Activated CD8-positive, alpha-beta T cell treated with anti-CD3 and anti-CD28 coated beads for 36 hours (primary cell): ENCODE measurements around the gene GPRC5D. TPM values are rescaled to one million over a fixed set of nuclear protein-coding genes. Genes with fewer than 3 reads are reported as not detected.

ENCODE experiments used
- ATAC-seq: fragments of 200-7000 bp; cut with Tn5 transposase; one replicate; pipeline ENCODE4 v1.10.0; 2021; ENCODE audit warnings: mild to moderate bottlenecking, moderate library complexity
- CTCF ChIA-PET: fragments of 350-600 bp; sonication (Branson Sonifier 250); formaldehyde crosslinking; loops from one replicate; lab custom pipeline; 2021; ENCODE audit warnings: antibody characterized with exemption; lab: Charles Lee
- POLR2A ChIA-PET: fragments of 350-600 bp; sonication (Branson Sonifier 250); formaldehyde crosslinking; loops from one replicate; lab custom pipeline; 2021; ENCODE audit warnings: antibody characterized with exemption; lab: Charles Lee
- DNase-seq: peaks from one replicate; pipeline ENCODE4 v3.0.0-alpha.2; 2020
- H3K27ac Mint-ChIP-seq: one replicate; pipeline ENCODE4 v1.8.0; 2021; ENCODE audit warnings: mild to moderate bottlenecking, mixed read lengths
- H3K27me3 Mint-ChIP-seq: one replicate; pipeline ENCODE4 v1.8.0; 2021; ENCODE audit warnings: mixed read lengths
- H3K36me3 Mint-ChIP-seq: one replicate; pipeline ENCODE4 v1.8.0; 2021; ENCODE audit warnings: low read depth, mixed read lengths
- H3K4me1 Mint-ChIP-seq: one replicate; pipeline ENCODE4 v1.8.0; 2021; ENCODE audit warnings: low read depth, mixed read lengths
- H3K4me3 Mint-ChIP-seq: one replicate; pipeline ENCODE4 v1.8.0; 2021; ENCODE audit warnings: mild to moderate bottlenecking, moderate library complexity, mixed read lengths
- H3K9me3 Mint-ChIP-seq: one replicate; pipeline ENCODE4 v1.8.0; 2021; ENCODE audit warnings: mixed read lengths
- intact Hi-C: fragments of 100-400 bp; cut with micrococcal nuclease; formaldehyde crosslinking; loops from one replicate; pipeline ENCODE4 v1.10.0; 2022
- total RNA-seq, 2 experiments: library from RNA; stranded (reverse); gene quantifications; one replicate each; pipeline ENCODE4 v1.2.3, GENCODE V29; 2021
- TF ChIP-seq, protein P1 (sequence below): fragments of 200-600 bp; IDR thresholded peaks from one replicate; pipeline ENCODE4 v1.8.0; 2022; ENCODE audit warnings: antibody characterized with exemption, mild to moderate bottlenecking

GPRC5D gene
- total RNA-seq, 2 experiments from 2014 or later, result not detected

DNA sequence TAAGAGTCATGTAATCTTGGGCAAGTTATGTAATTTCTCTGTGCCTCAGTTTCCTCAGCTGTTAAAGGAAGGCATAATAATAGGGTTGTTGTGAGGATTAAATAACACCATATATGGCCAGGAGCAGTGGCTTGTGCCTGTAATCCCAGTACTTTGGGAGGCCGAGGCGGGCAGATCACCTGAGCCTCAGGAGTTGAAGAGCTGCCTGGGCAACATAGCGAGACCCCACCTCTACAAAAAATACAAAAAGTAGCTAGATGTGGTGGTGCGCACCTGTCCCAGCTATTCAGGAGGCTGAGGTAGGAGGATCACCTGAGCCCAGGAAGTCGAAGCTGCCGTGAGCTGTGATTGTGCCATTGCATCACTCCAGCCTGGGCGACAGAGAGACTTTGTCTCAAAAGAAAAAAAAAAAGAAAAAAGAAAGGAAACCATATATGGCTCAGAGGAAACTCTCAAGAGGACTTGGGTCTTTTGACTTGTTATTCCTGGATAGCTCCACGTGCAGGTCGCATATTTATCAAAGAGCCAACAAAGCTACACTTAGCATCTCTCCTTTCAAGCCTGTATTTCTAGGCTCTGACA lies 53.7 kb downstream of the GPRC5D start:
- TF ChIP-seq, protein P1, sequence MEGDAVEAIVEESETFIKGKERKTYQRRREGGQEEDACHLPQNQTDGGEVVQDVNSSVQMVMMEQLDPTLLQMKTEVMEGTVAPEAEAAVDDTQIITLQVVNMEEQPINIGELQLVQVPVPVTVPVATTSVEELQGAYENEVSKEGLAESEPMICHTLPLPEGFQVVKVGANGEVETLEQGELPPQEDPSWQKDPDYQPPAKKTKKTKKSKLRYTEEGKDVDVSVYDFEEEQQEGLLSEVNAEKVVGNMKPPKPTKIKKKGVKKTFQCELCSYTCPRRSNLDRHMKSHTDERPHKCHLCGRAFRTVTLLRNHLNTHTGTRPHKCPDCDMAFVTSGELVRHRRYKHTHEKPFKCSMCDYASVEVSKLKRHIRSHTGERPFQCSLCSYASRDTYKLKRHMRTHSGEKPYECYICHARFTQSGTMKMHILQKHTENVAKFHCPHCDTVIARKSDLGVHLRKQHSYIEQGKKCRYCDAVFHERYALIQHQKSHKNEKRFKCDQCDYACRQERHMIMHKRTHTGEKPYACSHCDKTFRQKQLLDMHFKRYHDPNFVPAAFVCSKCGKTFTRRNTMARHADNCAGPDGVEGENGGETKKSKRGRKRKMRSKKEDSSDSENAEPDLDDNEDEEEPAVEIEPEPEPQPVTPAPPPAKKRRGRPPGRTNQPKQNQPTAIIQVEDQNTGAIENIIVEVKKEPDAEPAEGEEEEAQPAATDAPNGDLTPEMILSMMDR, result no peak
- CTCF ChIA-PET, result no interaction called here
- H3K9me3 Mint-ChIP-seq, result no peaks in the 10 kb centered on the region
- no peak overlapping the region for H3K4me3 Mint-ChIP-seq
- H3K4me1 Mint-ChIP-seq, result peaks cover 17% of the 10 kb centered on the region
- POLR2A ChIA-PET, result interaction anchor here (1.2 kb wide), 1 partner anchor 136 kb away, joined by 3 read pairs; no protein-coding TSS in a partner anchor
- intact Hi-C loops, result loop anchor here (10.0 kb wide), 1 partner anchor 63 kb away; no protein-coding TSS in a partner anchor
- no peaks in the 10 kb centered on the region for H3K36me3 Mint-ChIP-seq
- no peak for DNase-seq
- ATAC-seq, result no peak
- H3K27ac Mint-ChIP-seq, result no peak overlapping the region
- H3K27me3 Mint-ChIP-seq, result peaks cover 10% of the 10 kb centered on the region

DNA sequence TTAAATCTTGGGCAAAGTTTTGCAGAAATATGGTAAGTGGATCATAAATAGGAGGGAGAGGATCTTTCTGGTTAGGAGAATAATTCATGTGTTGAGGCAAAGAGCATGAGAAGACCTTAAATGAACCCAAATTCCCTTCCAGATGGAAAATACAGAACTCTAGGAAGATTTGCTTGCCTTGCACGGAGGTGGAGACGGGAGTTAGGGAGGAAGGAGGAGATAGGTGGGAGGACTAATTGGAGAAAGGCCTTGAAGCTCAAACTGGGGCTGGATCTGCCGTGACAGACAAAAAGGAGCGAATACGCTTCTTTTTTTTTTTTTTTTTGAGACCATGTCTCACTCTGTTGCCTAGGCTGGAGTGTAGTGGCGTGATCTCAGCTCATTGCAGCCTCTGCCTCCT lies 54.7 kb downstream of the GPRC5D start:
- Mint-ChIP-seq H3K4me1 (peaks cover 17% of the 10 kb centered on the region), H3K9me3 (no peaks in the 10 kb centered on the region), H3K27me3 (peaks cover 16% of the 10 kb centered on the region), H3K4me3 (no peak overlapping the region), H3K36me3 (no peaks in the 10 kb centered on the region), H3K27ac (no peak overlapping the region)
- ATAC-seq, result no peak
- intact Hi-C loops, result loop anchor here (10.0 kb wide), 1 partner anchor 63 kb away; no protein-coding TSS in a partner anchor
- POLR2A ChIA-PET, result no interaction called here
- TF ChIP-seq, protein P1, result no peak
- no peak for DNase-seq
- CTCF ChIA-PET, result interaction anchor here (0.6 kb wide), 1 partner anchor 18 kb away, joined by 3 read pairs; no protein-coding TSS in a partner anchor

DNA sequence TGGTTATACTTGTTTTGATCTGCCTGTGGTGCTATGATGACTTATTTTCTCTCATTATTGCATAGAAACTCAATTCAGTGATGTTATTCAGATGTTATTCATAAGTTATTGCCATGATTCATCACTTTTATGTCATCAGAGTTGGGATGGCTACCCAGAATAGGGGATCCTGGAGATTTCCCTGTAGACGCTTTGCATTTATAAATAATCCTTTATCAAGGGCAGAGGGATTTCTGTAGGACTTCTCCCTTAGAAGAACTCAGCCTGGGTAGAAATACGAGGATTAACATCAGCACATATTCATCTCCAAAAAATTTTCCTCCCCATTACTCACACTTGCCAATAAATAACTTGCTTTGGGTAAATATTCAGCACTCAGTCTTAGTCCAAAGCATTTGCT lies 55.7 kb downstream of the GPRC5D start:
- DNase-seq (no peak), ATAC-seq (no peak)
- Mint-ChIP-seq H3K27me3 (peaks cover 21% of the 10 kb centered on the region), H3K4me1 (peaks cover 21% of the 10 kb centered on the region), H3K36me3 (no peaks in the 10 kb centered on the region), H3K4me3 (no peak overlapping the region), H3K27ac (no peak overlapping the region), H3K9me3 (no peaks in the 10 kb centered on the region)
- intact Hi-C loops, result loop anchor here (10.0 kb wide), 1 partner anchor 61 kb away; no protein-coding TSS in a partner anchor
- POLR2A ChIA-PET, result no interaction called here
- CTCF ChIA-PET, result no interaction called here
- TF ChIP-seq, protein P1, result no peak

DNA sequence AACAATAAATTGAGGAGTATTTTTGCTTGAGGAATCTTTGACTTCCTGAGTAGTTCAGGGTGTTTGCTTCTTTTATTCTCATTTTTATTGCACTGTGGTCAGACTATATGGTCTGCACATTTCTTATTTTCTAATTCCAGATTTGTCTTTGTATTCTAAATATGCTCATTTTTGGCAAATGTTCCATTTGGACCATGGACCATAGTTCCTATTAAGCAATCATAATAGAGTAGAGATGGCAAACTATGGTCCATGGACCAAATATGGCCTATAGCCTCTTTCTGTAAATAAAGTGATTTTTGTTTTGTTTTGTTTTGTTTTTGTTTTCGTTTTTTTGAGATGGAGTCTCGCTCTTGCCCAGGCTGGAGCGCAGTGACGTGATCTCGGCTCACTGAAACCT lies 58.5 kb downstream of the GPRC5D start:
- Mint-ChIP-seq H3K27ac (no peak overlapping the region), H3K4me3 (no peak overlapping the region), H3K27me3 (peaks cover 36% of the 10 kb centered on the region), H3K4me1 (peaks cover 6% of the 10 kb centered on the region), H3K9me3 (no peaks in the 10 kb centered on the region), H3K36me3 (no peaks in the 10 kb centered on the region)
- ATAC-seq (no peak), DNase-seq (no peak)
- POLR2A ChIA-PET, result no interaction called here
- intact Hi-C loops, result loop anchor here (10.0 kb wide), 1 partner anchor 59 kb away; no protein-coding TSS in a partner anchor
- CTCF ChIA-PET, result interaction anchor here (1.2 to 3.6 kb wide), 2 partner anchors 56 to 157 kb away, joined by 3 to 16 read pairs; no protein-coding TSS in a partner anchor
- TF ChIP-seq, protein P1, result no peak

DNA sequence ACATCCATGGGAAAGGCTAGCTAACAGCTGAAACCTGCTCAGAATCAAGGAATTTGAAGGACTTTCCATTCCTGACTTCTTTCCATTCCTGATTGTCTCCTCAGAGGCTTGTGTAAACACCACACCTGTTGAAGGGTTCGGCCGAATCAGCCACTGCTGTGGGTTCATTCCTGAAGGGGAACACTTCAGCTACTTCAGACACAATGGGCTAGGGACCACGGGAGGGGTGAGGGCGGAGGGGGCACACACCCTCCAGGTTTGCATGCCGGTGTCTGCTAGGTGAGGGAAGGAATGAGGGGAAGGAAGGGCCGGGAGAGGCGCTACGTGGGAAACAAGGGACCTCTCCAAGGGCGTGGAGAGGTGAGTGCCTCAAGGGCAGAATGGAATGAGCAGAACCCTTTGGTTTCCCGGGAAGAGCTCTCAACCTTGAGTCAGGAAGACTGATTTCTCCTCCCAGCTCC lies 59.3 kb downstream of the GPRC5D start:
- H3K4me1 Mint-ChIP-seq, result peaks cover 6% of the 10 kb centered on the region
- H3K27me3 Mint-ChIP-seq, result peaks cover 36% of the 10 kb centered on the region
- POLR2A ChIA-PET, result no interaction called here
- H3K4me3 Mint-ChIP-seq, result no peak overlapping the region
- ATAC-seq, result no peak
- no peaks in the 10 kb centered on the region for H3K9me3 Mint-ChIP-seq
- H3K27ac Mint-ChIP-seq, result no peak overlapping the region
- no peak for DNase-seq
- H3K36me3 Mint-ChIP-seq, result no peaks in the 10 kb centered on the region
- intact Hi-C loops, result loop anchor here (10.0 kb wide), 1 partner anchor 58 kb away; no protein-coding TSS in a partner anchor
- TF ChIP-seq, protein P1, result no peak
- CTCF ChIA-PET, result interaction anchor here (1.1 to 3.6 kb wide), 3 partner anchors 55 to 156 kb away, joined by 3 to 16 read pairs (median 3); no protein-coding TSS in a partner anchor
